PC-3 (cell line): Measurements from ENCODE around the gene ADAMTS9.

ENCODE experiments used
- EZH2 ChIP-seq: fragments of 300-600 bp; sonication (generic); IDR thresholded peaks from one replicate; pipeline ENCODE4 v1.6.1; 2017; ENCODE audit warnings: antibody characterized with exemption, mild to moderate bottlenecking, low read length; ENCODE audit not compliant: unreplicated experiment
- EZH2phosphoT487 ChIP-seq: fragments of 300-600 bp; sonication (generic); IDR thresholded peaks from 2 replicates; pipeline ENCODE4 v1.6.1; 2018; ENCODE audit warnings: mild to moderate bottlenecking, antibody characterized with exemption, low read length, borderline replicate concordance
- TF ChIP-seq, protein P1 (sequence below): fragments of 300-600 bp; sonication (generic); conservative IDR thresholded peaks from 2 replicates; pipeline ENCODE4 v1.5.1; 2017; ENCODE audit warnings: antibody characterized with exemption, low read depth, mild to moderate bottlenecking, low read length

- TF ChIP-seq, protein P1, sequence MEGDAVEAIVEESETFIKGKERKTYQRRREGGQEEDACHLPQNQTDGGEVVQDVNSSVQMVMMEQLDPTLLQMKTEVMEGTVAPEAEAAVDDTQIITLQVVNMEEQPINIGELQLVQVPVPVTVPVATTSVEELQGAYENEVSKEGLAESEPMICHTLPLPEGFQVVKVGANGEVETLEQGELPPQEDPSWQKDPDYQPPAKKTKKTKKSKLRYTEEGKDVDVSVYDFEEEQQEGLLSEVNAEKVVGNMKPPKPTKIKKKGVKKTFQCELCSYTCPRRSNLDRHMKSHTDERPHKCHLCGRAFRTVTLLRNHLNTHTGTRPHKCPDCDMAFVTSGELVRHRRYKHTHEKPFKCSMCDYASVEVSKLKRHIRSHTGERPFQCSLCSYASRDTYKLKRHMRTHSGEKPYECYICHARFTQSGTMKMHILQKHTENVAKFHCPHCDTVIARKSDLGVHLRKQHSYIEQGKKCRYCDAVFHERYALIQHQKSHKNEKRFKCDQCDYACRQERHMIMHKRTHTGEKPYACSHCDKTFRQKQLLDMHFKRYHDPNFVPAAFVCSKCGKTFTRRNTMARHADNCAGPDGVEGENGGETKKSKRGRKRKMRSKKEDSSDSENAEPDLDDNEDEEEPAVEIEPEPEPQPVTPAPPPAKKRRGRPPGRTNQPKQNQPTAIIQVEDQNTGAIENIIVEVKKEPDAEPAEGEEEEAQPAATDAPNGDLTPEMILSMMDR, result no peak
- no peak for TF ChIP-seq EZH2
- no peak for TF ChIP-seq EZH2phosphoT487
Observed at GRCh38 chr3:64586952-64587351, 100.8 kb downstream of the ADAMTS9 start.
